HG02642 (cell line): ENCODE data around the gene CLIC3.
A peak's percentile ranks its signal among the peaks of the same experiment; 100 is the strongest.

ENCODE experiments used
- ATAC-seq: cut with Tn5 transposase; IDR thresholded peaks from one replicate; pipeline ENCODE4 v1.9.1; 2021; ENCODE audit warnings: mild to moderate bottlenecking; ENCODE audit not compliant: unreplicated experiment, poor library complexity

The CLIC3 gene

GRCh38 chr9:136956604-136957003, 39.8 kb downstream of the CLIC3 start:
- no peak for ATAC-seq

GRCh38 chr9:136955943-136956335, 40.4 kb downstream of the CLIC3 start:
- no peak for ATAC-seq

GRCh38 chr9:136955202-136955942, 41.0 kb downstream of the CLIC3 start:
- ATAC-seq, result no peak

GRCh38 chr9:136954270-136955083, 41.9 kb downstream of the CLIC3 start:
- ATAC-seq, result no peak

- ATAC-seq, result no peak
These were observed 42.5 kb downstream of the CLIC3 start for GRCh38 chr9:136953771-136954269.

- no peak for ATAC-seq
These were observed 43.2 kb downstream of the CLIC3 start for GRCh38 chr9:136952876-136953770.

GRCh38 chr9:136952321-136952850, 44.0 kb downstream of the CLIC3 start:
- no peak for ATAC-seq

- ATAC-seq, result no peak
These were observed 44.6 kb downstream of the CLIC3 start, which contains the start of gene LCN12 for GRCh38 chr9:136951541-136952320. Gene LCN12 (plus strand): TSS chr9:136952273. CDS start chr9:136952328, 55 bp downstream.

GRCh38 chr9:136950656-136951276, 45.6 kb downstream of the CLIC3 start:
- no peak for ATAC-seq

GRCh38 chr9:136949817-136950655, 46.3 kb downstream of the CLIC3 start:
- peak; percentile 84 for ATAC-seq

- no peak for ATAC-seq
These were observed 47.0 kb downstream of the CLIC3 start for GRCh38 chr9:136949239-136949816.

GRCh38 chr9:136947955-136948510, 48.3 kb downstream of the CLIC3 start:
- no peak for ATAC-seq

GRCh38 chr9:136947028-136947891, 49.1 kb downstream of the CLIC3 start:
- ATAC-seq, result no peak

- no peak for ATAC-seq
These were observed 49.9 kb downstream of the CLIC3 start for GRCh38 chr9:136946228-136947027.

- ATAC-seq, result no peak
These were observed 50.8 kb downstream of the CLIC3 start for GRCh38 chr9:136945333-136946227.
